Heart right ventricle (tissue), 16 donors: ENCODE results near the gene FKBP8. TPM values are rescaled to one million over a fixed set of nuclear protein-coding genes. Genes with fewer than 3 reads are reported as not detected.
A peak's percentile ranks its signal among the peaks of the same experiment; 100 is the strongest.

Source experiments
- ATAC-seq, 8 donors: fragments of 200-7000 bp; cut with Tn5 transposase; one replicate each; pipeline ENCODE4 v1.9.1; 2020; ENCODE audit warnings: mild to moderate bottlenecking in 8 of 8, moderate library complexity in 8 of 8, moderate number of reproducible peaks in 1 of 8
- DNase-seq, 2 donors: peaks; one replicate each; pipeline ENCODE4 v3.0.0-alpha.2; 2020
- H3K27ac ChIP-seq, 10 donors: fragments of 200-600 bp; sonication (generic) in 2 of 10; one replicate each; pipeline versions ENCODE4 v1.5.0 to v1.8.0; 2020 to 2022; ENCODE audit warnings: mild to moderate bottlenecking in 3 of 10
- H3K27me3 ChIP-seq, 7 donors: fragments of 200-600 bp; one replicate each; pipeline ENCODE4 v1.8.0; 2021 to 2022; ENCODE audit warnings: mild to moderate bottlenecking in 2 of 7
- H3K36me3 ChIP-seq, 9 donors: fragments of 200-600 bp; sonication (generic) in 1 of 9; one replicate each; pipeline versions ENCODE4 v1.5.0 to v1.8.0; 2020 to 2022; ENCODE audit warnings: mild to moderate bottlenecking in 2 of 9
- H3K4me1 ChIP-seq, 9 donors: fragments of 200-600 bp; sonication (generic) in 1 of 9; one replicate each; pipeline versions ENCODE4 v1.5.0 to v1.8.0; 2020 to 2022; ENCODE audit warnings: mild to moderate bottlenecking in 4 of 9
- H3K4me3 ChIP-seq, 10 donors: fragments of 200-600 bp; sonication (generic) in 2 of 10; one replicate each; pipeline versions ENCODE4 v1.5.0 to v1.8.0; 2020 to 2022; ENCODE audit warnings: mild to moderate bottlenecking in 7 of 10, moderate library complexity in 2 of 10
- H3K9me3 ChIP-seq, 11 donors: fragments of 200-600 bp in 10 of 11; sonication (generic) in 2 of 11; one replicate each; pipeline versions ENCODE4 v1.5.0 to v1.8.0; 2013 to 2022; ENCODE audit warnings: mild to moderate bottlenecking in 2 of 11, control low read depth in 1 of 11, moderate library complexity in 1 of 11
- CTCF ChIP-seq, 9 donors: fragments of 200-600 bp; sonication (generic) in 2 of 9; IDR thresholded peaks; one replicate each; pipeline versions ENCODE4 v1.5.0 to v1.8.0; 2021 to 2022; ENCODE audit warnings: antibody characterized with exemption in 9 of 9, mild to moderate bottlenecking in 5 of 9, moderate library complexity in 1 of 9
- WGBS, 2 donors: extraction: QIAGEN DNeasy Blood & Tissue Kit; methylation state at CpG; one replicate each; pipeline ENCODE4 v1.1.7; 2013; ENCODE audit warnings: inconsistent platforms in 1 of 2; 5-methylcytosine and 5-hydroxymethylcytosine counted together
- intact Hi-C, 10 donors: fragments of 100-400 bp; cut with DNase I; formaldehyde crosslinking; loops; one replicate each; pipeline versions ENCODE4 v1.11.1 to v1.14.2; 2022
- polyA plus RNA-seq, 2 donors: library from polyadenylated mRNA; stranded (reverse); fragments of 200-250 nt; gene quantifications; one replicate each; pipeline ENCODE4 v1.2.3, GENCODE V29; 2013
- total RNA-seq, 10 donors: library from RNA; stranded (reverse); fragmentation: NEBNext Ultra II Directional in 3 of 10; extraction: Animal tissue kit (Norgen Biotek cat#: 25700) in 3 of 10; gene quantifications; one replicate each; pipeline versions ENCODE4 v1.2.1 to v1.2.4, GENCODE V29; 2021 to 2023
- donor health status: Arrhythmogenic right ventricular cardiomyopathy.
- donor health status: ischemic (EF 13 %, LVEDD 7.1; RV severe dilation, severe dysfunction).
- donor health status: healthy with polysubstance abuse.
- donor health status: DM: no; HTN: yes; CAD: no.
- donor health status: DM: no; HTN: no; CAD: no.
- donor health status: ischemic (EF 25% LVEDD 6.9; RV normal size, moderate dysfunction).
- donor health status: ischemic (EF 25% LVEDD 5.7; RV mildly dilated, moderate dysfunction).
- donor health status: healthy.
- donor health status: DM: yes; HTN: yes; CAD: no.
- donor health status: Ischemic cardiomyopathy.
- donor health status: ischemic (EF 35%, LVEDD 5.7; RV mildly dilated, moderate dysfunction).
- donor health status: nonischemic (EF 11% LVEDD 7.7; RV severe dilation, severe dysfunction).
- donor health status: DM: yes; HTN: yes; CAD: no.
- donor health status: PGD.
- donor health status: ischemic (EF 29% LVEDD 5.4; RV normal size, mild dysfunction).
- donor health status: nonischemic (EF 23%, LVEDD 6.1; RV moderate dilation, normal function).

The FKBP8 gene
- total and polyA plus RNA-seq, 12 donors: 132 to 308 (median 152) TPM

- no peaks in the 10 kb centered on the region for H3K27me3 ChIP-seq
- intact Hi-C loops: loop anchor here in 3 of 10 donors (5.0 to 10.0 kb wide), 2 partner anchors 46 to 54 kb away; no protein-coding TSS in a partner anchor
- H3K4me1 ChIP-seq: peaks cover 12 to 70% (median 55%) of the 10 kb centered on the region in 9 donors
- no peak overlapping the region for H3K4me3 ChIP-seq
- H3K27ac ChIP-seq: peak overlapping the region in 2 of 10 donors; percentile 96 to 100
- ATAC-seq (no peak), DNase-seq (no peak)
- TF ChIP-seq CTCF (IDR thresholded peaks at IDR 0.05): no peak
- 97 to 98% methylated on average over 9 of the region's 9 CpGs for WGBS, 2 donors
- H3K9me3 ChIP-seq: no peaks in the 10 kb centered on the region
- H3K36me3 ChIP-seq: peaks cover 0 to 4% (median 0%) of the 10 kb centered on the region in 9 donors
Measured at GRCh38 chr19:18518639-18519038, 24.7 kb downstream of the FKBP8 start.

GRCh38 chr19:18517606-18518005 lies 25.8 kb downstream of the FKBP8 start:
- H3K4me3 ChIP-seq: no peak overlapping the region
- peaks cover 17 to 77% (median 66%) of the 10 kb centered on the region in 9 donors for H3K4me1 ChIP-seq
- intact Hi-C loops: loop anchor here in 3 of 10 donors (5.0 to 10.0 kb wide), 2 partner anchors 45 to 53 kb away; no protein-coding TSS in a partner anchor
- ATAC-seq (no peak), DNase-seq (no peak)
- H3K9me3 ChIP-seq: no peaks in the 10 kb centered on the region
- no peak for TF ChIP-seq CTCF (IDR thresholded peaks at IDR 0.05)
- no peaks in the 10 kb centered on the region for H3K27me3 ChIP-seq
- peaks cover 0 to 4% (median 0%) of the 10 kb centered on the region in 9 donors for H3K36me3 ChIP-seq
- 92 to 100% methylated on average over 4 of the region's 4 CpGs for WGBS, 2 donors
- no peak overlapping the region for H3K27ac ChIP-seq

GRCh38 chr19:18515959-18516358 lies 27.4 kb downstream of the FKBP8 start:
- no peak overlapping the region for H3K4me3 ChIP-seq
- ATAC-seq (no peak), DNase-seq (no peak)
- peaks cover 0 to 4% (median 0%) of the 10 kb centered on the region in 9 donors for H3K36me3 ChIP-seq
- H3K9me3 ChIP-seq: no peaks in the 10 kb centered on the region
- no peaks in the 10 kb centered on the region for H3K27me3 ChIP-seq
- WGBS, 2 donors: 62 to 78% methylated on average over 5 of the region's 5 CpGs
- peak overlapping the region in 2 of 10 donors; percentile 72 to 87 for H3K27ac ChIP-seq
- intact Hi-C loops: loop anchor here in 3 of 10 donors (5.0 to 10.0 kb wide), 2 partner anchors 44 to 51 kb away; no protein-coding TSS in a partner anchor
- peaks cover 17 to 86% (median 70%) of the 10 kb centered on the region in 9 donors for H3K4me1 ChIP-seq
- no peak for TF ChIP-seq CTCF (IDR thresholded peaks at IDR 0.05)

- no peak for TF ChIP-seq CTCF (IDR thresholded peaks at IDR 0.05)
- H3K4me1 ChIP-seq: peaks cover 17 to 89% (median 65%) of the 10 kb centered on the region in 9 donors
- H3K36me3 ChIP-seq: peaks cover 0 to 4% (median 0%) of the 10 kb centered on the region in 9 donors
- peak; percentile 48 to 65 for DNase-seq
- intact Hi-C loops: loop anchor here in 4 of 10 donors (5.0 to 10.0 kb wide), 2 partner anchors 43 to 50 kb away; no protein-coding TSS in a partner anchor
- ATAC-seq: peak; percentile 24 to 67 (median 53)
- 36 to 41% methylated on average over 17 of the region's 17 CpGs for WGBS, 2 donors
- H3K9me3 ChIP-seq: no peaks in the 10 kb centered on the region
- no peaks in the 10 kb centered on the region for H3K27me3 ChIP-seq
- H3K4me3 ChIP-seq: no peak overlapping the region
- H3K27ac ChIP-seq: peak overlapping the region; percentile 5 to 87 (median 68)
Measured at GRCh38 chr19:18514800-18515682, 28.3 kb downstream of the FKBP8 start.
